ENCODE measurements around the gene PPAN. TPM values are rescaled to one million over a fixed set of nuclear protein-coding genes. Genes with fewer than 3 reads are reported as not detected.

PPAN gene
- total RNA-seq, 1 experiment from 2014 or later = 183 TPM

- H3K9me2 ChIP-seq (replicated peaks; ENCODE audit: low read length) = no peaks in the 10 kb centered on the region
- H3K79me2 ChIP-seq (ENCODE audit: low read length) = peaks cover 28% of the 10 kb centered on the region
- DNase-seq (peak; percentile 22), ATAC-seq (peak; percentile 5)
- H4K20me1 ChIP-seq (ENCODE audit: low read length) = 0 out of 2 replicates have a peak, but pooled peaks cover 14% of the 10 kb centered on the region
- H2AFZ ChIP-seq (ENCODE audit: low read length) = no peak overlapping the region
- CTCF ChIA-PET = interaction anchor here (0.5 kb wide), 1 partner anchor 16 kb away, joined by 5 read pairs; no protein-coding TSS in a partner anchor
- no peak overlapping the region for H3K27ac ChIP-seq (ENCODE audit: low read length)
- intact Hi-C loops (cut with micrococcal nuclease) = no loop called here
- no peak overlapping the region for H3K9ac ChIP-seq (ENCODE audit: low read length)
- TF ChIP-seq EZH2phosphoT487 (IDR thresholded peaks at IDR 0.05; ENCODE audit: borderline replicate concordance, low read length) = no peak
- no peak for TF ChIP-seq EZH2 (IDR thresholded peaks at IDR 0.05; ENCODE audit: low read length, unreplicated experiment)
- no peak for TF ChIP-seq CTCF (conservative IDR thresholded peaks at IDR 0.05; ENCODE audit: low read depth, low read length)
- H3K4me2 ChIP-seq (ENCODE audit: low read length) = no peak overlapping the region
- POLR2A ChIA-PET (ENCODE audit: unreplicated experiment) = no interaction called here
- H3K4me3 ChIP-seq (ENCODE audit: low read length) = no peak overlapping the region
- H3K9me3 ChIP-seq (ENCODE audit: low read length) = no peaks in the 10 kb centered on the region
- H3K27me3 ChIP-seq (ENCODE audit: low read length) = no peaks in the 10 kb centered on the region
- BruUV-seq (replicated peaks) = no TSS peak
- peaks cover 11% of the 10 kb centered on the region for H3K4me1 ChIP-seq (ENCODE audit: insufficient read depth, low read length)
- peaks cover 20% of the 10 kb centered on the region for H3F3A ChIP-seq (ENCODE audit: low read length, unreplicated experiment)
- peaks cover 54% of the 10 kb centered on the region for H3K36me3 ChIP-seq (ENCODE audit: low read depth, low read length)
Measured at GRCh38 chr19:10112037-10112761, 6.0 kb downstream of the PPAN start.

- intact Hi-C loops (cut with micrococcal nuclease) = no loop called here
- Histone ChIP-seq H3K9me2 (replicated peaks; ENCODE audit: low read length) (no peaks in the 10 kb centered on the region), H3K27me3 (ENCODE audit: low read length) (no peaks in the 10 kb centered on the region), H3K4me2 (ENCODE audit: low read length) (no peak overlapping the region), H4K20me1 (ENCODE audit: low read length) (0 out of 2 replicates have a peak, but pooled peaks cover 9% of the 10 kb centered on the region), H3K9ac (ENCODE audit: low read length) (no peak overlapping the region), H3K27ac (ENCODE audit: low read length) (no peak overlapping the region), H3K4me3 (ENCODE audit: low read length) (no peak overlapping the region), H3K9me3 (ENCODE audit: low read length) (no peaks in the 10 kb centered on the region), H2AFZ (ENCODE audit: low read length) (no peak overlapping the region), H3F3A (ENCODE audit: low read length, unreplicated experiment) (peaks cover 18% of the 10 kb centered on the region), H3K79me2 (ENCODE audit: low read length) (peaks cover 27% of the 10 kb centered on the region), H3K4me1 (ENCODE audit: insufficient read depth, low read length) (peaks cover 3% of the 10 kb centered on the region; the same call in 1 of the 2 replicates), H3K36me3 (ENCODE audit: low read depth, low read length) (peaks cover 53% of the 10 kb centered on the region)
- no peak for TF ChIP-seq EZH2 (IDR thresholded peaks at IDR 0.05; ENCODE audit: low read length, unreplicated experiment)
- peak; percentile 83 for TF ChIP-seq CTCF (conservative IDR thresholded peaks at IDR 0.05; ENCODE audit: low read depth, low read length)
- no peak for TF ChIP-seq EZH2phosphoT487 (IDR thresholded peaks at IDR 0.05; ENCODE audit: borderline replicate concordance, low read length)
- peak; percentile 43 for ATAC-seq
- POLR2A ChIA-PET (ENCODE audit: unreplicated experiment) = no interaction called here
- no TSS peak for BruUV-seq (replicated peaks)
- CTCF ChIA-PET = interaction anchor here (0.5 to 1.0 kb wide), 2 partner anchors 17 to 137 kb away, joined by 5 to 6 read pairs; no protein-coding TSS in a partner anchor
- DNase-seq = peak; percentile 68
Measured at GRCh38 chr19:10112895-10113591, 6.9 kb downstream of the PPAN start.
